Activated CD8-positive, alpha-beta T cell treated with anti-CD3 and anti-CD28 coated beads for 36 hours (primary cell): Measurements from ENCODE around the gene ECE2. TPM values are rescaled to one million over a fixed set of nuclear protein-coding genes. Genes with fewer than 3 reads are reported as not detected.

Experiments
- ATAC-seq: fragments of 200-7000 bp; cut with Tn5 transposase; one replicate; pipeline ENCODE4 v1.10.0; 2021; ENCODE audit warnings: mild to moderate bottlenecking, moderate library complexity
- CTCF ChIA-PET: fragments of 350-600 bp; sonication (Branson Sonifier 250); formaldehyde crosslinking; loops from one replicate; lab custom pipeline; 2021; ENCODE audit warnings: antibody characterized with exemption; lab: Charles Lee
- POLR2A ChIA-PET: fragments of 350-600 bp; sonication (Branson Sonifier 250); formaldehyde crosslinking; loops from one replicate; lab custom pipeline; 2021; ENCODE audit warnings: antibody characterized with exemption; lab: Charles Lee
- DNase-seq: peaks from one replicate; pipeline ENCODE4 v3.0.0-alpha.2; 2020
- H3K27ac Mint-ChIP-seq: one replicate; pipeline ENCODE4 v1.8.0; 2021; ENCODE audit warnings: mild to moderate bottlenecking, mixed read lengths
- H3K27me3 Mint-ChIP-seq: one replicate; pipeline ENCODE4 v1.8.0; 2021; ENCODE audit warnings: mixed read lengths
- H3K36me3 Mint-ChIP-seq: one replicate; pipeline ENCODE4 v1.8.0; 2021; ENCODE audit warnings: low read depth, mixed read lengths
- H3K4me1 Mint-ChIP-seq: one replicate; pipeline ENCODE4 v1.8.0; 2021; ENCODE audit warnings: low read depth, mixed read lengths
- H3K4me3 Mint-ChIP-seq: one replicate; pipeline ENCODE4 v1.8.0; 2021; ENCODE audit warnings: mild to moderate bottlenecking, moderate library complexity, mixed read lengths
- H3K9me3 Mint-ChIP-seq: one replicate; pipeline ENCODE4 v1.8.0; 2021; ENCODE audit warnings: mixed read lengths
- intact Hi-C: fragments of 100-400 bp; cut with micrococcal nuclease; formaldehyde crosslinking; loops from one replicate; pipeline ENCODE4 v1.10.0; 2022
- total RNA-seq, 2 experiments: library from RNA; stranded (reverse); gene quantifications; one replicate each; pipeline ENCODE4 v1.2.3, GENCODE V29; 2021
- TF ChIP-seq, protein P1 (sequence below): fragments of 200-600 bp; IDR thresholded peaks from one replicate; pipeline ENCODE4 v1.8.0; 2022; ENCODE audit warnings: antibody characterized with exemption, mild to moderate bottlenecking

The ECE2 gene
- total RNA-seq, 2 experiments from 2014 or later, result not detected

DNA sequence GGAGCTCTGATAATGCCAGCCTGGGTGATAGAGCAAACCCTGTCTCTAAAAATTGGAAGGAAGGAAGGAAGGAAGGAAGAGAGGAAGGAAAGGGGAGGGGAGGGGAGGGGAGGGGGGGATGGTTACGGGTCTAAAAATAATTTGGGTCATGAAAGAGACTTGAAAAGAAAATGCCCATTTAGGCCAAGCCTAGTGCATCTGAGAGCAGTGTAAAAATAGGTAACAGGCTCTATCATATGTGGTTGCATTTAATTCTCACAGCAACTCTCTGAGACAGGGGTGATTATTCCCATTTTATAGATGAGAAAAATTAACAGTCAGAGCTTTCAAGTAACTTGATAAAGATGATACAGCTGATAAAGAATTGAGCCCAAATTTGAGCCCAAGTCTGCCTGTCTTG, 3.6 kb upstream of the ECE2 start:
- peaks cover 1% of the 10 kb centered on the region for H3K9me3 Mint-ChIP-seq
- CTCF ChIA-PET, result interaction anchor here (2.3 kb wide), 1 partner anchor 45 kb away, joined by 10 read pairs; no protein-coding TSS in a partner anchor
- intact Hi-C loops, result no loop called here
- peaks cover 5% of the 10 kb centered on the region for H3K4me1 Mint-ChIP-seq
- peaks cover 29% of the 10 kb centered on the region for H3K27me3 Mint-ChIP-seq
- no peak for DNase-seq
- no peaks in the 10 kb centered on the region for H3K36me3 Mint-ChIP-seq
- ATAC-seq, result no peak
- TF ChIP-seq, protein P1, sequence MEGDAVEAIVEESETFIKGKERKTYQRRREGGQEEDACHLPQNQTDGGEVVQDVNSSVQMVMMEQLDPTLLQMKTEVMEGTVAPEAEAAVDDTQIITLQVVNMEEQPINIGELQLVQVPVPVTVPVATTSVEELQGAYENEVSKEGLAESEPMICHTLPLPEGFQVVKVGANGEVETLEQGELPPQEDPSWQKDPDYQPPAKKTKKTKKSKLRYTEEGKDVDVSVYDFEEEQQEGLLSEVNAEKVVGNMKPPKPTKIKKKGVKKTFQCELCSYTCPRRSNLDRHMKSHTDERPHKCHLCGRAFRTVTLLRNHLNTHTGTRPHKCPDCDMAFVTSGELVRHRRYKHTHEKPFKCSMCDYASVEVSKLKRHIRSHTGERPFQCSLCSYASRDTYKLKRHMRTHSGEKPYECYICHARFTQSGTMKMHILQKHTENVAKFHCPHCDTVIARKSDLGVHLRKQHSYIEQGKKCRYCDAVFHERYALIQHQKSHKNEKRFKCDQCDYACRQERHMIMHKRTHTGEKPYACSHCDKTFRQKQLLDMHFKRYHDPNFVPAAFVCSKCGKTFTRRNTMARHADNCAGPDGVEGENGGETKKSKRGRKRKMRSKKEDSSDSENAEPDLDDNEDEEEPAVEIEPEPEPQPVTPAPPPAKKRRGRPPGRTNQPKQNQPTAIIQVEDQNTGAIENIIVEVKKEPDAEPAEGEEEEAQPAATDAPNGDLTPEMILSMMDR, result no peak
- POLR2A ChIA-PET, result no interaction called here
- no peak overlapping the region for H3K4me3 Mint-ChIP-seq
- H3K27ac Mint-ChIP-seq, result no peak overlapping the region

DNA sequence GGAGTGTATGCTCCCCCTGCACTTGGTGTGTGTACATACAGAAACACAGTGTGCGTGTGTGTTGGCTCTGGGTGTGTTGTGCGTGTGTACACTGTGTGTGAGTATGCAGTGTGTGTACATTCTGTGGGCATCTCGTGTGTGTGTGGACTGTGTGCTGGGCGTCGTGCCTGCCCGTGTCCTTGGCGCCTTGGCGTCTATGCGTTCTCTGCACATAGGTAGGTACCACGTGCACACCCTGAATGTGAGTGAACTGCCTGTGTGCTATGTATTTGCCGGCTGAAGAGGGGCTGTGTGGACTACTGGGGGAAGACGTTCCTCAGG, 481 bp upstream of the ECE2 start:
- Mint-ChIP-seq H3K9me3 (no peaks in the 10 kb centered on the region), H3K4me3 (no peak overlapping the region), H3K4me1 (peaks cover 5% of the 10 kb centered on the region), H3K36me3 (no peaks in the 10 kb centered on the region), H3K27ac (no peak overlapping the region), H3K27me3 (peaks cover 30% of the 10 kb centered on the region)
- intact Hi-C loops, result no loop called here
- TF ChIP-seq, protein P1, result no peak
- POLR2A ChIA-PET, result no interaction called here
- DNase-seq (no peak), ATAC-seq (no peak)
- CTCF ChIA-PET, result no interaction called here

DNA sequence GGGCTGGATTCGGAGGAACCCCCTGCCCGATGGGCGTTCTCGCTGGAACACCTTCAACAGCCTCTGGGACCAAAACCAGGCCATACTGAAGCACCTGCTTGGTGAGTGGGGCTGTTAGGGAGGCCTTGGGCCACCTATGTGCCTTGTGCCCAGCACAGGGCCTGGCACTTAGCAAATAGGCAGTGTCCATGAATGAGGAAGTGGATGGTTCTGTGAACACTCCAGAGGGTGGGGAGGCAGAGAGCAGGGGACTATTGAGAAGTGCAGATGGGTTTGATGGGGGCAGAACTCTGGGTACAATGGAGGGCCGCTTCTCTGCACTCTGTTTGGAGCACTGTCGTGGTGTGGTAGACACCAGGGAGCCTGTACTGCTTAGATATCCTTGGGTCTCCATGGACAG, 1.5 kb downstream of the ECE2 start:
- H3K27ac Mint-ChIP-seq, result no peak overlapping the region
- ChIA-PET CTCF (interaction anchor here (1.4 kb wide), 1 partner anchor 12 kb away, joined by 3 read pairs; no protein-coding TSS in a partner anchor), POLR2A (no interaction called here)
- intact Hi-C loops, result no loop called here
- H3K4me1 Mint-ChIP-seq, result peaks cover 5% of the 10 kb centered on the region
- no peak for DNase-seq
- no peak for ATAC-seq
- TF ChIP-seq, protein P1, result no peak
- H3K27me3 Mint-ChIP-seq, result peaks cover 27% of the 10 kb centered on the region
- H3K36me3 Mint-ChIP-seq, result no peaks in the 10 kb centered on the region
- H3K4me3 Mint-ChIP-seq, result no peak overlapping the region
- H3K9me3 Mint-ChIP-seq, result no peaks in the 10 kb centered on the region

DNA sequence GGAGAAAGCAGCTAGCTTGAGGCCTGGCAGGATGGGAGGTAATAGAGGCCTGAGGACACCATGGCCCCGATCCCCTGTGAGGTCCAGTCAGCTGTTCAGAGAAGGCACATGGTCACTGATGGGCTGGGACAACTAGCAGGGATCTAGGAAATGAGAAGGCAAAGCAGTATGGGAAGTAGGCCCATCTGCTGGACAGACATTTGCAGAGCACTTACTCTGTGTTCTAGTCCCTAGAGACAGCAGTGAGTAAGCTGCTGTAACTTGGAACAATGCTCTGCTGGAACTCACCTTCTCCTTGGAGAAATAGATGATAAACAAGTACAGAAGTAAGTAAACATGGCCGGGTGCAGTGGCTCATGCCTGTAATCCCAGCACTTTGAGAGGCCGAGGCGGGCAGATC, 7.1 kb downstream of the ECE2 start:
- TF ChIP-seq, protein P1, result no peak
- H3K9me3 Mint-ChIP-seq, result no peaks in the 10 kb centered on the region
- ChIA-PET CTCF (interaction anchor here (1.0 to 6.6 kb wide), 2 partner anchors 55 to 388 kb away, joined by 3 to 48 read pairs; partner anchors contain the start of gene VWA5B2), POLR2A (no interaction called here)
- intact Hi-C loops, result loop anchor here (10.0 kb wide), 1 partner anchor 388 kb away; no protein-coding TSS in a partner anchor
- H3K27ac Mint-ChIP-seq, result no peak overlapping the region
- H3K36me3 Mint-ChIP-seq, result no peaks in the 10 kb centered on the region
- no peak for DNase-seq
- H3K4me3 Mint-ChIP-seq, result no peak overlapping the region
- ATAC-seq, result no peak
- peaks cover 10% of the 10 kb centered on the region for H3K27me3 Mint-ChIP-seq
- H3K4me1 Mint-ChIP-seq, result no peaks in the 10 kb centered on the region

DNA sequence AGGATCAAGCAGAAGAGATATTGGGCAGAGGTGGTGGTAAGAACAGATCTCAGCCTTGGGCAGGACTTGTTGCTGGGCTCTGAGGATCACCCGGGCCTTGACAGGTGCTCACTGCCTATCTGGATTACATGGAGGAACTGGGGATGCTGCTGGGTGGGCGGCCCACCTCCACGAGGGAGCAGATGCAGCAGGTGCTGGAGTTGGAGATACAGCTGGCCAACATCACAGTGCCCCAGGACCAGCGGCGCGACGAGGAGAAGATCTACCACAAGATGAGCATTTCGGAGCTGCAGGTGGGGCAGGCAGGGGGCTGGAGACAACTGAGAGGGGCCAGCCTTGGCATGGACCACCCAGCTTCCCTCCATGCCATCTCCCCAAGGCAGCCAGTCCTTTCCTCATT, 7.9 kb downstream of the ECE2 start:
- TF ChIP-seq, protein P1, result no peak
- H3K4me3 Mint-ChIP-seq, result no peak overlapping the region
- ChIA-PET POLR2A (no interaction called here), CTCF (interaction anchor here (0.7 to 6.6 kb wide), 3 partner anchors 38 to 388 kb away, joined by 3 to 48 read pairs (median 9); partner anchors contain the start of gene VWA5B2)
- no peak for ATAC-seq
- DNase-seq, result no peak
- peaks cover 8% of the 10 kb centered on the region for H3K27me3 Mint-ChIP-seq
- H3K4me1 Mint-ChIP-seq, result no peaks in the 10 kb centered on the region
- intact Hi-C loops, result loop anchor here (10.0 kb wide), 1 partner anchor 389 kb away; no protein-coding TSS in a partner anchor
- no peak overlapping the region for H3K27ac Mint-ChIP-seq
- H3K36me3 Mint-ChIP-seq, result no peaks in the 10 kb centered on the region
- H3K9me3 Mint-ChIP-seq, result no peaks in the 10 kb centered on the region
